Ramos (cell line): ENCODE data around the gene PDE4D.

ENCODE experiments used
- in situ Hi-C: fragments of 300-500 bp; cut with MboI; formaldehyde crosslinking; loops from one replicate; pipeline ENCODE4 v1.14.3; 2022; ENCODE audit warnings: low sequenced_read_pairs; ENCODE audit not compliant: unreplicated experiment

The PDE4D gene

DNA sequence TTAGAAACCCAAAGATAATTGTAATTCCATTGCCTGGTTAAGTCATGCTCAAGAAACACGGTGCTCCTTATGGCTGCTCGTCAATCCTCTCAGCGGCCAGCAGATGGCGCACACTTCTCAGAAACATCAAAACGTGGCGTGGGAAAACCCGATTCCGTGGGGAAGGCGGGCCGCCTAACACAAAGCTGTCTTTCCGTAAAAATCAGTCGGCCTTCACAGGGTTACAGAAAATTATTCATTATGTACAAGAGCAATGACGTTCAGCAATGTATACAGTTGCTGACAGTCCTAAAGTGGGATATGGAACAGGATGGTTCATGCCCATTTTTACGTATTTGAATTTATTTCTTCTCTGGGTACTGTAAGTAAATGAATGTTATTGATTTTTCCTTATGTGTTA lies 83.5 kb downstream of the PDE4D start:
- in situ Hi-C loops, result loop anchor here (25.0 kb wide), 2 partner anchors 477 to 852 kb away; no protein-coding TSS in a partner anchor

DNA sequence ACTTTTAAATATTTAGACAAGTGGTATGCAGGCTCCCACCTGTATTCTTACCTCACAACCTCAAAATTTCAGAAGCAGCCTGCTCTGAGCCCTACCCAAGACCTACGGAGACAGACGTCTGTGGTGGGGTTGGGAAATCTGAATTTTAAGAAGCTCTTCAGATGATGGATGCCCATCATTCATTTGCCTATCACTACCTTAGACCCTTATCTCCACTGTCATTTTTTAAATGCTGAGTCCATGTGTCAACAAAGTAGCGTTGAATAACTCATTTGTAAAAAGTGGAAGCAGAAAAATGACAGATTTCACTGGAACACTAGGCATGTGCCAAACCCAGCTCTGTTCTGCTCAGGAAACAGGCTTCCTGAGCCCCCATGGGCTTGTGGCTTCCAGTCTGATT lies 85.7 kb downstream of the PDE4D start:
- in situ Hi-C loops, result loop anchor here (25.0 kb wide), 2 partner anchors 479 to 854 kb away; no protein-coding TSS in a partner anchor

- in situ Hi-C loops, result loop anchor here (25.0 kb wide), 2 partner anchors 487 to 862 kb away; no protein-coding TSS in a partner anchor
Observed at GRCh38 chr5:59800347-59800893, 93.1 kb downstream of the PDE4D start.

DNA sequence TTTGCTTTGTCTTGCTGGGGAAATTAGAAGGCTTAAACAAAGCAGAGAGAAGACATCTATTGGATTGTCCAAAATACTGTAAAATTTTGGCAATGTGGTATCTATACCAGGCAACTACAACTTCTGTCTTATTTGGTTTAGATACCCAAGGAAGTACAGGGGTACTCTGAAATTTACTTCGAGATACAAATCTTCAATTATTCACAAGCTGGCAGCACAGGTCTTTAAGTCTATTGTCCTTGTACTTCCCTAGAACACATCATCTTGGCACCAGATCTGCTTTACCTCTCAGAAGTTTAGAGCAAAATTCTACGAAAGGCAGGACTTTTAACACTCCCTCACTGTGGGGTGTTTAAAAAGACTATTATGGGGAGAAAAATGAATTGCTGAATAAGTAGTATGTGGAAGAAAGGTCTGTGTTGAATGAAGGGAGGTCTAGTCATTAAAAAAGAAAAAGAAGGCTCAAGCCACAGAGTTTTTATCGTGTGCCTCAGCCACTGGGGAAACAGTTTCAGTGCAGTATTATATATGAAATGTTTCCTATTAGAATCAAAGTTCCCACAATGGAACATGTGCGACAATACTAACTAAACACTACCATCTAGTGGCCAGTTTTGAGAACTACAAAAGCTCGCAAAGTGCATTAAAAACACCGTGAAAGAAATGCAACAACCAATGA lies 93.7 kb downstream of the PDE4D start:
- in situ Hi-C loops, result loop anchor here (10.0 to 25.0 kb wide), 4 partner anchors 415 to 862 kb away; no protein-coding TSS in a partner anchor

GRCh38 chr5:59798862-59799667 lies 94.5 kb downstream of the PDE4D start:
- in situ Hi-C loops, result loop anchor here (10.0 to 25.0 kb wide), 2 partner anchors 414 to 612 kb away; no protein-coding TSS in a partner anchor

DNA sequence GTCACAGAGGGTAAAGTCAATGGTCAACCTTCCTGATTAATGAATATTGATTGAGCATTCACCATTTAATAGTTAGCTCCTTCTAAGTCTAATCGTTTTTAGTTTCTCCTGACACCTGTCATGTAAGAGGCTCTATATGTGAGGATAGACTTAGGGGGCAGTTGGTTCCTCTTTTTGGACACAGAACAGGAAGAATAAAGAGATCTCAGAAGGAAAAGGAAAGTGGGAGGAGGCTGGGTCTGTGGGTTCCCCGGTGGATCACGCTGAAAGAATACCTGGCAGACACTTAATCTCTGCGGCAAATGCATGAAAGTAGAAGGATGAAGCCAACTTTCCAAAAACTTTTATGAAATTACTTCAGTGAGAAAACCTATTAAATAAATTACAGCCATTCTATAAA lies 98.4 kb downstream of the PDE4D start:
- in situ Hi-C loops, result loop anchor here (10.0 to 25.0 kb wide), 2 partner anchors 410 to 608 kb away; no protein-coding TSS in a partner anchor

- in situ Hi-C loops, result loop anchor here (10.0 to 25.0 kb wide), 2 partner anchors 408 to 606 kb away; no protein-coding TSS in a partner anchor
Observed at GRCh38 chr5:59792983-59793585, 100.4 kb downstream of the PDE4D start.

- in situ Hi-C loops, result loop anchor here (10.0 to 25.0 kb wide), 2 partner anchors 407 to 604 kb away; no protein-coding TSS in a partner anchor
Observed at GRCh38 chr5:59791617-59792016, 101.9 kb downstream of the PDE4D start.

DNA sequence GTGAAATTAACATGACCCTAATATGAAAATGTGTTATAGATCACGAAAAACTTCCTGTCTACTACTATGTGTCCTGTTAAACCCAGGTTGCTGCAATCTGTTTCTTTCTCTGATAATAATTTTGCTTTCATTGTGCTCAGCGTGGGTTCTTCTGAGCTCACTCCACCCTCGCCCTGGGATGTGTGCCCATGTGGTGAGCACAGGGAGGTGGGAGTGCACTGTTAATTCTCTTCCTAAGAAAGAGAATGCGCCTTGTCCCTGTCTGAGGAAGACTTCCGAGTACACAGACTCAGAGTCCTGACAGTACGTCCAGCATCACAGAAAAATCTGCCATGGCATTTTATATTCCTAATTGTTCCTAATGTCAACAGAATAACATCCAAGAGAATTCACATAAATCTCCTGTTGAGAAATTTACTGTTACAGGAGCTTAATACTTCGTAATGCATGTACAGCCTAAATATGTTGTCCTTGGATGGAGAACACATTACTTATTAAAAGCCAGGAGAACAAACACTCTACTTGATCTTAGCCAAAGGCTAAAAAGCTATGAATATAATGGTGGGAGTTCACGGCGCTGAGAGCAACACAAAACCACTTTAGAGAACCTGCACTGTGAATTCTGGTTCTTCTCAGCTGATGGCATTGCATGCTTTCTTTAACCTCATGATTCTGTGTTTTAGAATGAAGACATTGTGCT lies 102.6 kb downstream of the PDE4D start:
- in situ Hi-C loops, result loop anchor here (10.0 to 25.0 kb wide), 2 partner anchors 406 to 604 kb away; no protein-coding TSS in a partner anchor

DNA sequence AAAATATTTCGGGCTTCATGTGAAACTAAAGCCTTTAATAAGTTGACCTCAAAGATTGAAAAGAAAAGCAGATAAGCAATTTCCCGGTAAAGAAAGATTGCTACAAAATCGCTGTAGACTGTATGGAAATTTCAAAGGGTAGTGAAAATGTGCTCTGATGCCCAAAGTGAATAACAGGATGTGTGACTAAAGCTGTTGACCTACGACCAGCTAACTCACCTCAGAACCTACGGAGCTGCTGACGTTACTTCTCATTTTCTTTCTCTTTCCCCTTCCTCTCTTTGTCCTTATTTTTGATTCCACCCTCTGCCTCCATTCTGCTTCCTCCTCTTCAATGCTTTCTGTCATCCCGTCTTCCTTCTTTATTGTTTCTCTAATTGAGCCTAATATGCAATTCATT lies 103.2 kb downstream of the PDE4D start:
- in situ Hi-C loops, result loop anchor here (10.0 to 25.0 kb wide), 2 partner anchors 406 to 603 kb away; no protein-coding TSS in a partner anchor

DNA sequence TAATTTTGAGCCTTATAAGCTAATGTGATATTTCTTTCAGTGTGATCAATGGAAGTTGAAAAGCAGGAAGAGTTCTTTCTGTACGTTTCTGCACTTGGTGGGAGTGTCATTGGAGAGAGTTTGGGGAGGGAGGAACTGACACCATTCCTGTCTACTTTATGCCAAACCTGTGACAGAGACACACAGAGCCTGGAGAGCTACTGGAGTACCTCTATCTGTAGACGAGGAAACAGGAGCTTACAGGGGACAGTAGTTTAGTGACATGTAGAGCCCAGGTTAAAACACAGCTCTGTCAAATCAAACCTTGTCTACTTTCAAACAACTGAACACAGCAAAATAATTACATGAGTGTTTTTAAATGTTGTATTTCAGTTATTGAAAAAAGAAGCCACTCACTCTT lies 103.6 kb downstream of the PDE4D start:
- in situ Hi-C loops, result loop anchor here (10.0 to 25.0 kb wide), 2 partner anchors 405 to 603 kb away; no protein-coding TSS in a partner anchor

DNA sequence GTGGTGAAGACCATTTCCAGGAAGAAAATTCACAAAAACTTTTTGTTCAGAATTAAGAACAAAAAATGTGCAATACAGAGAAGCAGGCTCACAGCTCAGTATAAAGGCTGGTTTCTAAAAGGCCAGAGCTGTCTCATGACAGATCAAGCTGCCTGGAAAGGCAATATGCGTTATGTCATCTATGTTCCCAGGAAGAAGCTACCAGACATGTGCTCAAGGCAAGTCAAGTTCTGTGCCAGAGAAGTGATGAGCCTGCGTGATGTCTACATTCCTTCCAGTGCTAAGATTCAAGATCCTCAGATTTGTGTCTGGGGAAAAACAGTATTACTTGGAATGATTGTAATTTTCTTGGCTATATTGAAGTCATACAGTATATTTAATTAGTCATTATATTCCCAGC lies 104.3 kb downstream of the PDE4D start:
- in situ Hi-C loops, result loop anchor here (25.0 kb wide), 1 partner anchor 602 kb away; no protein-coding TSS in a partner anchor

GRCh38 chr5:59786334-59786805 lies 107.2 kb downstream of the PDE4D start:
- in situ Hi-C loops, result loop anchor here (25.0 kb wide), 1 partner anchor 599 kb away; no protein-coding TSS in a partner anchor

DNA sequence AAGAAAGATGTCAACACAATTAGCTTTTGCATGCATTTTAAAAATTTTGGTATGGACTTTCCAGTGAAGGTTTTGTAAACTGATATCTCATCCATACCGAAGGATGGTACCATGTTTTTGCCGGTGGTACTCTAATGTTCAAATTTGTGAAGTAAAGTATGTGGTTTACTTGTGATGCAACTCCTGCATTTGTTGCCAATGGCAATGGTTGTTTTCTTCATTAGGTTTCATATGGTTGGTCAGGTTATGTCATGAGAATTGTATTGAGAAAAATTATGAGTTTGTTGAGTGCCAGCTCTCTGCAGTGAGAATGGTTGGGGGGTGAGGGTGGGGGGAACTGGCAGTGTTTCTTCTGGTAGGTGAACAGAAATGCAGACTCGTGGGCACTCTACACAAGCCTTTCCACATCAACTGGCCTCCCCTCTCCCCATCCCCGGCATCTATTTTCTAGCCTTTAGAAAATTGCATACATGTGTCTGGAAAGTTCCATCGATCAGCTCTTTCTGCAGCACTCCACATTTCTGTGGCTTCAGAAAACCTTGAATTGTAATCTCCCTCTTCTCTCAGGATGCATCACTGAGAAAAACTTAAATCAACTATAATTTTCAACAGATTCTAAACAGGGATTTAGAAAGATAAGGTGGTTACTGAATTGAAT lies 107.7 kb downstream of the PDE4D start:
- in situ Hi-C loops, result loop anchor here (25.0 kb wide), 1 partner anchor 599 kb away; no protein-coding TSS in a partner anchor

GRCh38 chr5:59784708-59785107 lies 108.8 kb downstream of the PDE4D start:
- in situ Hi-C loops, result loop anchor here (25.0 kb wide), 1 partner anchor 597 kb away; no protein-coding TSS in a partner anchor

DNA sequence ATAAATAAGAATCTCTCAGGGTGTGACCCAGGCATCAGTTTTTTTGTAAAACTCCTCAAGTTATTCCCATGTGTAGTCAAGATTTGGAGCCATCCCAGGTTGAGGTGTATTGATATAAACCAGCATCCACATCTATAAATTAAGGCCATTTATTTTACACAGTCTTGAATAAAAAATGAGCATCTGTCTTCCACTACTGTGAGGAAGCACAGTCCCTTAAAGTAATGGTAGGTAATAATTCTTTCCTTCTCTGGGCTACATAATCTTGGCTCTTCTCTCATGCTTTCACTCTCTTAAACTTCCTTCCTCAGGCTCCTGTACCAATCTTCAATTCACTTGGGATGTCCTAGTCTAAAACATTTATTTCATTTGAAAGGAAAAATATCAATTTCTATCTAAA lies 110.3 kb downstream of the PDE4D start:
- in situ Hi-C loops, result loop anchor here (25.0 kb wide), 1 partner anchor 596 kb away; no protein-coding TSS in a partner anchor

DNA sequence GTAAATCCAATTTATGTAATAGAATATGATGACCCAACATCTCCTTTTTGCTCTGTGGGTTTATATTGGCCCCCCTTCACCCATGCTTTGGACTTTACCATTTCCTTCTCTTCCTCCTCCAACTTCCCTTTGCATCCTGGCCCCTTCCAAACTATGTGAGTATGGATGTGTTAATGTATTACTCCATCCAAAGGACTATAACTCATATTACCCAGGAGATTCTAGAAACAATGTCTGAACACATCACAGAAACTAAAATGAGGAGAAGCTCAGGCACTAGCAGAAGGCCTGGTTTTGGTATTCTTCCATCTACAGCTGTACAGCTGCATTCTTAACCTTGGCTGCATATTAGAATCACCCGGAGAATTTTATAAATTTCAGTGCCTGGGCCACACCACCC lies 110.7 kb downstream of the PDE4D start:
- in situ Hi-C loops, result loop anchor here (25.0 kb wide), 1 partner anchor 596 kb away; no protein-coding TSS in a partner anchor

DNA sequence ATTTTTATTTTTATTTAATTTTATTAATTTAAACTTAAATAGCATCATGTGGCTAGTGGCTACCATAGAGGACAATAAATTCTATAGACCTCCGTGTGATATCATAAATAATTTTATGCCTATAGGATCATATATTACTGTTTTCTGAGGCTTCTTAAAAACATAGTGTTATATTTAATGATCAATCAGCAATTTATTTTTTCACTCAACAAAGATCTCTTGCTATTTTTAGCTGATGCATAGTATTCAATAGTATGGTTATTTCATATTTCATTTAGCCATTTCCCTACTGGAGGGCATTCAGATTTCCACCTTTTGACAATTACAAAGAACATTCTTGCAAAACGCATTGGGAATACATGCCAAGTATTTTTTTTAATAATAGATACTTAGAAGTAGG lies 114.1 kb downstream of the PDE4D start:
- in situ Hi-C loops, result loop anchor here (25.0 kb wide), 1 partner anchor 592 kb away; no protein-coding TSS in a partner anchor
